ENCODE results near the gene SSH2.

DNA sequence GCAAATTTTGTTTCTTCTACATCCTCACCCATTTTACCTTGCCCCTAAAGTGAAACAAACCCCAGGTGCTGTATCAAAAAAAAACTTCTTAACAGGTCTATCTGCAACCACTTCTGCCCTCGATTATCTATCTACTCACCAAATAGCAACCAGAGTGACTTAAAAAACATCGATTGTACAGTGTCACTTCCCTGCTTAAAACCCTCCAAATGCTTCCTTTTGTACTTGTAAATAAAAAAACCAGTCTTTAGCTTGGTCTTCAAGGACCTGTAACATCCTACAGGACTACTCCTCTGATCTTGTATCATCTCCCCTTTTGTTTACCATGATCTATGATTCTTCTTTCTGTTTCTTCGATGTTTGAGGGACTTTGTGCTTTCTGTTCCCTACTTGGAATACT, 224.6 kb downstream of the SSH2 start:
- TF ChIP-seq CTCF (tag by site-specific recombination; IDR thresholded peaks at IDR 0.05): no peak
- no peak for TF ChIP-seq ZNF341 (tag by site-specific recombination; IDR thresholded peaks at IDR 0.05; ENCODE audit: low read depth)
- TF ChIP-seq ZNF707 (tag by site-specific recombination; IDR thresholded peaks at IDR 0.05): no peak
- no peak for TF ChIP-seq ZNF184 (tag by site-specific recombination; IDR thresholded peaks at IDR 0.05)

All from HEK293 (cell line).